Gastroesophageal sphincter (tissue), 3 donors: ENCODE results near the gene ARF1.

Source experiments
- CTCF ChIP-seq, 4 experiments: fragments of 200-600 bp in 2 of 4; fragments of 450-650 bp in 2 of 4; sonication (generic) in 1 of 4; IDR thresholded peaks; one replicate each; pipeline ENCODE4 v1.5.1; 2017 to 2019; ENCODE audit warnings: antibody characterized with exemption in 4 of 4, mild to moderate bottlenecking in 2 of 4, moderate library complexity in 2 of 4
- EP300 ChIP-seq: sonication (generic); formaldehyde crosslinking; IDR thresholded peaks from one replicate; pipeline ENCODE4 v1.6.1; 2017; ENCODE audit warnings: antibody characterized with exemption, mild to moderate bottlenecking
- POLR2AphosphoS5 ChIP-seq: sonication (generic); formaldehyde crosslinking; IDR thresholded peaks from one replicate; pipeline ENCODE4 v1.6.1; 2017; ENCODE audit warnings: antibody characterized with exemption

GRCh38 chr1:228107636-228108035 lies 25.1 kb downstream of the ARF1 start:
- TF ChIP-seq CTCF (IDR thresholded peaks at IDR 0.05) (no peak), POLR2AphosphoS5 (no peak), EP300 (no peak)
